H9 (cell line): Measurements from ENCODE around the gene MYO18B. TPM values are rescaled to one million over a fixed set of nuclear protein-coding genes. Genes with fewer than 3 reads are reported as not detected.

Experiments
- DNase-seq: peaks from one replicate; pipeline ENCODE4 v3.0.0-alpha.2; 2017
- H2AFZ ChIP-seq: one replicate; pipeline ENCODE4 v1.6.1; 2013; ENCODE audit warnings: mild to moderate bottlenecking, low read length, control low read depth, moderate library complexity
- H2AK5ac ChIP-seq: 2 replicates; pipeline ENCODE4 v1.6.1; 2013; ENCODE audit warnings: low read length, control low read depth, mixed read lengths; ENCODE audit not compliant: insufficient read length
- H2BK120ac ChIP-seq: one replicate; pipeline ENCODE4 v1.6.1; 2013; ENCODE audit warnings: low read depth, mild to moderate bottlenecking, low read length, control low read depth, inconsistent platforms; ENCODE audit not compliant: poor library complexity, severe bottlenecking
- H2BK12ac ChIP-seq: 2 replicates; pipeline ENCODE4 v1.6.1; 2013; ENCODE audit warnings: low read length, control low read depth, mixed read lengths, low read depth; ENCODE audit not compliant: insufficient read length
- H2BK15ac ChIP-seq: 2 replicates; pipeline ENCODE4 v1.6.1; 2013; ENCODE audit warnings: low read depth, low read length, control low read depth
- H2BK20ac ChIP-seq: one replicate; pipeline ENCODE4 v1.6.1; 2013; ENCODE audit warnings: low read depth, mild to moderate bottlenecking, low read length, control low read depth, inconsistent platforms; ENCODE audit not compliant: poor library complexity, severe bottlenecking
- H2BK5ac ChIP-seq: 2 replicates; pipeline ENCODE4 v1.6.1; 2013; ENCODE audit warnings: low read length, control low read depth, mixed read lengths; ENCODE audit not compliant: insufficient read length
- H3K14ac ChIP-seq: 2 replicates; pipeline ENCODE4 v1.6.1; 2013; ENCODE audit warnings: low read length, control low read depth; ENCODE audit not compliant: insufficient read depth
- H3K18ac ChIP-seq: 2 replicates; pipeline ENCODE4 v1.6.1; 2013; ENCODE audit warnings: low read depth, mild to moderate bottlenecking, mixed read lengths, low read length, control low read depth; ENCODE audit not compliant: insufficient read length
- H3K23ac ChIP-seq: 2 replicates; pipeline ENCODE4 v1.6.1; 2013; ENCODE audit warnings: low read length, control low read depth, mixed read lengths, low read depth; ENCODE audit not compliant: insufficient read length
- H3K23me2 ChIP-seq: 2 replicates; pipeline ENCODE4 v1.6.1; 2013; ENCODE audit warnings: low read depth, mild to moderate bottlenecking, mixed read lengths, low read length, control low read depth; ENCODE audit not compliant: insufficient read length, poor library complexity, severe bottlenecking
- H3K27ac ChIP-seq: 2 replicates; pipeline ENCODE4 v1.5.1; 2013; ENCODE audit warnings: low read length, control low read depth, mixed read lengths, low read depth; ENCODE audit not compliant: insufficient read length
- H3K27me3 ChIP-seq: 2 replicates; pipeline ENCODE4 v1.6.1; 2013; ENCODE audit warnings: low read length, control low read depth, inconsistent platforms; ENCODE audit not compliant: insufficient read depth
- H3K4ac ChIP-seq: 2 replicates; pipeline ENCODE4 v1.6.1; 2013; ENCODE audit warnings: low read depth, mild to moderate bottlenecking, control low read depth, inconsistent platforms, low read length, moderate library complexity
- H3K4me1 ChIP-seq: 2 replicates; pipeline ENCODE4 v1.6.1; 2013; ENCODE audit warnings: low read length, control low read depth, inconsistent platforms; ENCODE audit not compliant: insufficient read depth
- H3K4me2 ChIP-seq: 2 replicates; pipeline ENCODE4 v1.6.1; 2013; ENCODE audit warnings: low read length, control low read depth, mixed read lengths; ENCODE audit not compliant: insufficient read length, insufficient read depth
- H3K56ac ChIP-seq: 2 replicates; pipeline ENCODE4 v1.6.1; 2013; ENCODE audit warnings: low read depth, mild to moderate bottlenecking, mixed read lengths, low read length, control low read depth; ENCODE audit not compliant: insufficient read length
- H3K79me1 ChIP-seq: 2 replicates; pipeline ENCODE4 v1.6.1; 2013; ENCODE audit warnings: low read depth, mild to moderate bottlenecking, moderate library complexity, low read length, control low read depth, inconsistent platforms; ENCODE audit not compliant: insufficient read depth, poor library complexity, severe bottlenecking
- H3K79me2 ChIP-seq: 2 replicates; pipeline ENCODE4 v1.6.1; 2013; ENCODE audit warnings: low read length, control low read depth, inconsistent platforms; ENCODE audit not compliant: insufficient read depth
- H3K9ac ChIP-seq: 2 replicates; pipeline ENCODE4 v1.6.1; 2013; ENCODE audit warnings: low read length, control low read depth, mixed read lengths; ENCODE audit not compliant: insufficient read length; ENCODE audit errors: extremely low read depth
- H3K9me3 ChIP-seq: one replicate; pipeline ENCODE4 v1.6.1; 2013; ENCODE audit warnings: low read depth, low read length, inconsistent platforms; ENCODE audit not compliant: control insufficient read depth
- H3T11ph ChIP-seq: one replicate; pipeline ENCODE4 v1.6.1; 2013; ENCODE audit warnings: mild to moderate bottlenecking, low read length, control low read depth, inconsistent platforms
- H4K20me1 ChIP-seq: one replicate; pipeline ENCODE4 v1.6.1; 2013; ENCODE audit not compliant: control insufficient read depth, insufficient read length, insufficient read depth
- H4K5ac ChIP-seq: 2 replicates; pipeline ENCODE4 v1.6.1; 2013; ENCODE audit warnings: low read depth, mild to moderate bottlenecking, mixed read lengths, low read length, control low read depth; ENCODE audit not compliant: insufficient read length
- H4K8ac ChIP-seq: replicated peaks from 2 replicates; pipeline ENCODE4 v1.6.1; 2013; ENCODE audit warnings: low read length, control low read depth, mixed read lengths, low read depth; ENCODE audit not compliant: insufficient read length
- H4K91ac ChIP-seq: 2 replicates; pipeline ENCODE4 v1.6.1; 2013; ENCODE audit warnings: low read depth, mild to moderate bottlenecking, moderate library complexity, mixed read lengths, low read length, control low read depth; ENCODE audit not compliant: insufficient read length
- H3K27ac Mint-ChIP-seq, 3 experiments: 2 replicates in 2 of 3; 3 replicates in 1 of 3; pipeline ENCODE4 v1.8.0; 2020 to 2021; ENCODE audit warnings: mixed read lengths in 3 of 3, mild to moderate bottlenecking in 1 of 3, moderate library complexity in 1 of 3
- H3K27me3 Mint-ChIP-seq: 2 replicates; pipeline ENCODE4 v1.8.0; 2021; ENCODE audit warnings: low read depth, mild to moderate bottlenecking, moderate library complexity, mixed read lengths
- H3K36me3 Mint-ChIP-seq, 3 experiments: 2 replicates in 2 of 3; 3 replicates in 1 of 3; pipeline ENCODE4 v1.8.0; 2020 to 2021; ENCODE audit warnings: low read depth in 3 of 3, mixed read lengths in 3 of 3; ENCODE audit not compliant: insufficient read depth in 1 of 3
- H3K4me1 Mint-ChIP-seq, 2 experiments: 2 replicates each; pipeline ENCODE4 v1.8.0; 2020; ENCODE audit warnings: mixed read lengths in 2 of 2
- H3K4me3 Mint-ChIP-seq, 2 experiments: 2 replicates in 1 of 2; 3 replicates in 1 of 2; pipeline ENCODE4 v1.8.0; 2020 to 2021; ENCODE audit warnings: mild to moderate bottlenecking in 2 of 2, mixed read lengths in 2 of 2, moderate library complexity in 1 of 2
- H3K9me3 Mint-ChIP-seq, 2 experiments: 2 replicates in 1 of 2; 3 replicates in 1 of 2; pipeline ENCODE4 v1.8.0; 2020; ENCODE audit warnings: mild to moderate bottlenecking in 2 of 2, mixed read lengths in 2 of 2, moderate library complexity in 1 of 2
- WGBS: extraction: QIAGEN DNeasy Blood & Tissue Kit; methylation state at CpG from one replicate; pipeline ENCODE4 v1.1.7; 2013; ENCODE audit warnings: missing lambda C conversion rate, low lambda C conversion rate, mixed read lengths; ENCODE audit not compliant: insufficient read length; ENCODE audit errors: extremely low coverage; 5-methylcytosine and 5-hydroxymethylcytosine counted together
- total RNA-seq: library from RNA; stranded (reverse); gene quantifications from 2 replicates; pipeline ENCODE4 v1.2.1, GENCODE V29; 2021
- TF ChIP-seq, protein P1 (sequence below): fragments of 200-600 bp; sonication (generic); conservative IDR thresholded peaks from 3 replicates; pipeline ENCODE4 v1.8.0; 2021; ENCODE audit warnings: antibody characterized with exemption, mild to moderate bottlenecking

The MYO18B gene
- total RNA-seq, 1 experiment from 2014 or later: 0.46 TPM

- Histone ChIP-seq H4K8ac (no peak overlapping the region), H4K20me1 (no peaks in the 10 kb centered on the region), H3K56ac (no peak overlapping the region), H3K18ac (no peak overlapping the region), H3K4me2 (no peak overlapping the region), H3K4ac (no peak overlapping the region), H4K5ac (no peak overlapping the region), H3K9ac (no peak overlapping the region), H2BK15ac (no peak overlapping the region), H3K4me1 (peaks cover 12% of the 10 kb centered on the region), H3K23ac (no peak overlapping the region), H3K79me1 (no peaks in the 10 kb centered on the region), H2BK120ac (no peak overlapping the region), H2AK5ac (no peak overlapping the region), H3K79me2 (no peaks in the 10 kb centered on the region), H3K23me2 (no peaks in the 10 kb centered on the region), H4K91ac (no peak overlapping the region), H2BK12ac (peak overlapping the region; percentile 14), H3K14ac (no peak overlapping the region), H2BK20ac (no peak overlapping the region), H3K9me3 (no peaks in the 10 kb centered on the region), H3K27me3 (no peaks in the 10 kb centered on the region; the same call in 1 of the 2 replicates), H2BK5ac (no peak overlapping the region), H2AFZ (no peak overlapping the region), H3K27ac (no peak overlapping the region), H3T11ph (no peak overlapping the region)
- no peaks in the 10 kb centered on the region; a peak in 2 of 7 replicates for H3K36me3 Mint-ChIP-seq
- H3K27me3 Mint-ChIP-seq: peaks cover 2% of the 10 kb centered on the region; the same call in 1 of the 2 replicates
- H3K4me1 Mint-ChIP-seq: peaks cover 64 to 67% of the 10 kb centered on the region in 2 experiments
- peaks cover 2 to 4% of the 10 kb centered on the region in 2 experiments; a peak in 1 of 5 replicates for H3K9me3 Mint-ChIP-seq
- no CpG with 5 or more reads among the region's 5 CpGs for WGBS
- TF ChIP-seq, protein P1, sequence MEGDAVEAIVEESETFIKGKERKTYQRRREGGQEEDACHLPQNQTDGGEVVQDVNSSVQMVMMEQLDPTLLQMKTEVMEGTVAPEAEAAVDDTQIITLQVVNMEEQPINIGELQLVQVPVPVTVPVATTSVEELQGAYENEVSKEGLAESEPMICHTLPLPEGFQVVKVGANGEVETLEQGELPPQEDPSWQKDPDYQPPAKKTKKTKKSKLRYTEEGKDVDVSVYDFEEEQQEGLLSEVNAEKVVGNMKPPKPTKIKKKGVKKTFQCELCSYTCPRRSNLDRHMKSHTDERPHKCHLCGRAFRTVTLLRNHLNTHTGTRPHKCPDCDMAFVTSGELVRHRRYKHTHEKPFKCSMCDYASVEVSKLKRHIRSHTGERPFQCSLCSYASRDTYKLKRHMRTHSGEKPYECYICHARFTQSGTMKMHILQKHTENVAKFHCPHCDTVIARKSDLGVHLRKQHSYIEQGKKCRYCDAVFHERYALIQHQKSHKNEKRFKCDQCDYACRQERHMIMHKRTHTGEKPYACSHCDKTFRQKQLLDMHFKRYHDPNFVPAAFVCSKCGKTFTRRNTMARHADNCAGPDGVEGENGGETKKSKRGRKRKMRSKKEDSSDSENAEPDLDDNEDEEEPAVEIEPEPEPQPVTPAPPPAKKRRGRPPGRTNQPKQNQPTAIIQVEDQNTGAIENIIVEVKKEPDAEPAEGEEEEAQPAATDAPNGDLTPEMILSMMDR: no peak
- peak overlapping the region; percentile 16 to 76 (median 73); a peak in 4 of 7 replicates for H3K27ac Mint-ChIP-seq
- no peak overlapping the region; a peak in 1 of 5 replicates for H3K4me3 Mint-ChIP-seq
- no peak for DNase-seq
Measured at GRCh38 chr22:25929321-25929878, 187.4 kb downstream of the MYO18B start.
